H9 (cell line): ENCODE measurements around the gene PRDM2. TPM values are rescaled to one million over a fixed set of nuclear protein-coding genes. Genes with fewer than 3 reads are reported as not detected.

ENCODE experiments used
- DNase-seq: peaks from one replicate; pipeline ENCODE4 v3.0.0-alpha.2; 2017
- H2AFZ ChIP-seq: one replicate; pipeline ENCODE4 v1.6.1; 2013; ENCODE audit warnings: mild to moderate bottlenecking, low read length, control low read depth, moderate library complexity
- H2AK5ac ChIP-seq: 2 replicates; pipeline ENCODE4 v1.6.1; 2013; ENCODE audit warnings: low read length, control low read depth, mixed read lengths; ENCODE audit not compliant: insufficient read length
- H2BK120ac ChIP-seq: one replicate; pipeline ENCODE4 v1.6.1; 2013; ENCODE audit warnings: low read depth, mild to moderate bottlenecking, low read length, control low read depth, inconsistent platforms; ENCODE audit not compliant: poor library complexity, severe bottlenecking
- H2BK12ac ChIP-seq: 2 replicates; pipeline ENCODE4 v1.6.1; 2013; ENCODE audit warnings: low read length, control low read depth, mixed read lengths, low read depth; ENCODE audit not compliant: insufficient read length
- H2BK15ac ChIP-seq: 2 replicates; pipeline ENCODE4 v1.6.1; 2013; ENCODE audit warnings: low read depth, low read length, control low read depth
- H2BK20ac ChIP-seq: one replicate; pipeline ENCODE4 v1.6.1; 2013; ENCODE audit warnings: low read depth, mild to moderate bottlenecking, low read length, control low read depth, inconsistent platforms; ENCODE audit not compliant: poor library complexity, severe bottlenecking
- H2BK5ac ChIP-seq: 2 replicates; pipeline ENCODE4 v1.6.1; 2013; ENCODE audit warnings: low read length, control low read depth, mixed read lengths; ENCODE audit not compliant: insufficient read length
- H3K14ac ChIP-seq: 2 replicates; pipeline ENCODE4 v1.6.1; 2013; ENCODE audit warnings: low read length, control low read depth; ENCODE audit not compliant: insufficient read depth
- H3K18ac ChIP-seq: 2 replicates; pipeline ENCODE4 v1.6.1; 2013; ENCODE audit warnings: low read depth, mild to moderate bottlenecking, mixed read lengths, low read length, control low read depth; ENCODE audit not compliant: insufficient read length
- H3K23ac ChIP-seq: 2 replicates; pipeline ENCODE4 v1.6.1; 2013; ENCODE audit warnings: low read length, control low read depth, mixed read lengths, low read depth; ENCODE audit not compliant: insufficient read length
- H3K23me2 ChIP-seq: 2 replicates; pipeline ENCODE4 v1.6.1; 2013; ENCODE audit warnings: low read depth, mild to moderate bottlenecking, mixed read lengths, low read length, control low read depth; ENCODE audit not compliant: insufficient read length, poor library complexity, severe bottlenecking
- H3K27ac ChIP-seq: 2 replicates; pipeline ENCODE4 v1.5.1; 2013; ENCODE audit warnings: low read length, control low read depth, mixed read lengths, low read depth; ENCODE audit not compliant: insufficient read length
- H3K27me3 ChIP-seq: 2 replicates; pipeline ENCODE4 v1.6.1; 2013; ENCODE audit warnings: low read length, control low read depth, inconsistent platforms; ENCODE audit not compliant: insufficient read depth
- H3K4ac ChIP-seq: 2 replicates; pipeline ENCODE4 v1.6.1; 2013; ENCODE audit warnings: low read depth, mild to moderate bottlenecking, control low read depth, inconsistent platforms, low read length, moderate library complexity
- H3K4me1 ChIP-seq: 2 replicates; pipeline ENCODE4 v1.6.1; 2013; ENCODE audit warnings: low read length, control low read depth, inconsistent platforms; ENCODE audit not compliant: insufficient read depth
- H3K4me2 ChIP-seq: 2 replicates; pipeline ENCODE4 v1.6.1; 2013; ENCODE audit warnings: low read length, control low read depth, mixed read lengths; ENCODE audit not compliant: insufficient read length, insufficient read depth
- H3K56ac ChIP-seq: 2 replicates; pipeline ENCODE4 v1.6.1; 2013; ENCODE audit warnings: low read depth, mild to moderate bottlenecking, mixed read lengths, low read length, control low read depth; ENCODE audit not compliant: insufficient read length
- H3K79me1 ChIP-seq: 2 replicates; pipeline ENCODE4 v1.6.1; 2013; ENCODE audit warnings: low read depth, mild to moderate bottlenecking, moderate library complexity, low read length, control low read depth, inconsistent platforms; ENCODE audit not compliant: insufficient read depth, poor library complexity, severe bottlenecking
- H3K79me2 ChIP-seq: 2 replicates; pipeline ENCODE4 v1.6.1; 2013; ENCODE audit warnings: low read length, control low read depth, inconsistent platforms; ENCODE audit not compliant: insufficient read depth
- H3K9ac ChIP-seq: 2 replicates; pipeline ENCODE4 v1.6.1; 2013; ENCODE audit warnings: low read length, control low read depth, mixed read lengths; ENCODE audit not compliant: insufficient read length; ENCODE audit errors: extremely low read depth
- H3K9me3 ChIP-seq: one replicate; pipeline ENCODE4 v1.6.1; 2013; ENCODE audit warnings: low read depth, low read length, inconsistent platforms; ENCODE audit not compliant: control insufficient read depth
- H3T11ph ChIP-seq: one replicate; pipeline ENCODE4 v1.6.1; 2013; ENCODE audit warnings: mild to moderate bottlenecking, low read length, control low read depth, inconsistent platforms
- H4K20me1 ChIP-seq: one replicate; pipeline ENCODE4 v1.6.1; 2013; ENCODE audit not compliant: control insufficient read depth, insufficient read length, insufficient read depth
- H4K5ac ChIP-seq: 2 replicates; pipeline ENCODE4 v1.6.1; 2013; ENCODE audit warnings: low read depth, mild to moderate bottlenecking, mixed read lengths, low read length, control low read depth; ENCODE audit not compliant: insufficient read length
- H4K8ac ChIP-seq: replicated peaks from 2 replicates; pipeline ENCODE4 v1.6.1; 2013; ENCODE audit warnings: low read length, control low read depth, mixed read lengths, low read depth; ENCODE audit not compliant: insufficient read length
- H4K91ac ChIP-seq: 2 replicates; pipeline ENCODE4 v1.6.1; 2013; ENCODE audit warnings: low read depth, mild to moderate bottlenecking, moderate library complexity, mixed read lengths, low read length, control low read depth; ENCODE audit not compliant: insufficient read length
- H3K27ac Mint-ChIP-seq, 3 experiments: 2 replicates in 2 of 3; 3 replicates in 1 of 3; pipeline ENCODE4 v1.8.0; 2020 to 2021; ENCODE audit warnings: mixed read lengths in 3 of 3, mild to moderate bottlenecking in 1 of 3, moderate library complexity in 1 of 3
- H3K27me3 Mint-ChIP-seq: 2 replicates; pipeline ENCODE4 v1.8.0; 2021; ENCODE audit warnings: low read depth, mild to moderate bottlenecking, moderate library complexity, mixed read lengths
- H3K36me3 Mint-ChIP-seq, 3 experiments: 2 replicates in 2 of 3; 3 replicates in 1 of 3; pipeline ENCODE4 v1.8.0; 2020 to 2021; ENCODE audit warnings: low read depth in 3 of 3, mixed read lengths in 3 of 3; ENCODE audit not compliant: insufficient read depth in 1 of 3
- H3K4me1 Mint-ChIP-seq, 2 experiments: 2 replicates each; pipeline ENCODE4 v1.8.0; 2020; ENCODE audit warnings: mixed read lengths in 2 of 2
- H3K4me3 Mint-ChIP-seq, 2 experiments: 2 replicates in 1 of 2; 3 replicates in 1 of 2; pipeline ENCODE4 v1.8.0; 2020 to 2021; ENCODE audit warnings: mild to moderate bottlenecking in 2 of 2, mixed read lengths in 2 of 2, moderate library complexity in 1 of 2
- H3K9me3 Mint-ChIP-seq, 2 experiments: 2 replicates in 1 of 2; 3 replicates in 1 of 2; pipeline ENCODE4 v1.8.0; 2020; ENCODE audit warnings: mild to moderate bottlenecking in 2 of 2, mixed read lengths in 2 of 2, moderate library complexity in 1 of 2
- WGBS: extraction: QIAGEN DNeasy Blood & Tissue Kit; methylation state at CpG from one replicate; pipeline ENCODE4 v1.1.7; 2013; ENCODE audit warnings: missing lambda C conversion rate, low lambda C conversion rate, mixed read lengths; ENCODE audit not compliant: insufficient read length; ENCODE audit errors: extremely low coverage; 5-methylcytosine and 5-hydroxymethylcytosine counted together
- total RNA-seq: library from RNA; stranded (reverse); gene quantifications from 2 replicates; pipeline ENCODE4 v1.2.1, GENCODE V29; 2021
- TF ChIP-seq, protein P1 (sequence below): fragments of 200-600 bp; sonication (generic); conservative IDR thresholded peaks from 3 replicates; pipeline ENCODE4 v1.8.0; 2021; ENCODE audit warnings: antibody characterized with exemption, mild to moderate bottlenecking

PRDM2 gene
- total RNA-seq, 1 experiment from 2014 or later = 24.5 TPM

DNA sequence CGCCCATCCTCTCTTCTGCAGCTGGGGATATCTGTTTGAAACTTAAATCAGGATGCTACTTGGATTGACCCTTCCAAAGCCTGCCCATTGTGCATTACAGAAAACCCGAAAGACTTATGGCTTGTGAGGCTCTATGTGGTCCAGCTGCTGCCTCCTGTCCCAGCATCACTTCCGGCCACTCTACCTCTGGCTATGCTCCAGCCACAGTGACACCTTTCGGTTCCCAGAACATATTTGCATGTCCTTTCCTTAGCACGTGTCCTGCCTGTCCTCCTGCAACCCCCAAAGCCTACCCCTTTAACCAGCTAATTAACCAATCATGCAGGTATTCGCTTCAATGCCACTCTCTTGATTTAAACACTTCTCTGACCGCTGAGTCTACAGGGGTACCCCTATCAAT, 167.6 kb downstream of the PRDM2 start:
- H3K9me3 ChIP-seq = no peaks in the 10 kb centered on the region
- H3K18ac ChIP-seq = no peak overlapping the region
- no peak overlapping the region for H3K27ac ChIP-seq
- peaks cover 0 to 4% of the 10 kb centered on the region in 2 experiments; a peak in 1 of 4 replicates for H3K4me1 Mint-ChIP-seq
- H2BK12ac ChIP-seq = no peak overlapping the region
- H4K91ac ChIP-seq = no peak overlapping the region
- no peaks in the 10 kb centered on the region for H3K79me1 ChIP-seq
- H2BK15ac ChIP-seq = no peak overlapping the region
- H4K8ac ChIP-seq = no peak overlapping the region
- H3K4me1 ChIP-seq = no peaks in the 10 kb centered on the region
- no CpG with 5 or more reads among the region's 7 CpGs for WGBS
- no peaks in the 10 kb centered on the region for H3K36me3 Mint-ChIP-seq
- TF ChIP-seq, protein P1, sequence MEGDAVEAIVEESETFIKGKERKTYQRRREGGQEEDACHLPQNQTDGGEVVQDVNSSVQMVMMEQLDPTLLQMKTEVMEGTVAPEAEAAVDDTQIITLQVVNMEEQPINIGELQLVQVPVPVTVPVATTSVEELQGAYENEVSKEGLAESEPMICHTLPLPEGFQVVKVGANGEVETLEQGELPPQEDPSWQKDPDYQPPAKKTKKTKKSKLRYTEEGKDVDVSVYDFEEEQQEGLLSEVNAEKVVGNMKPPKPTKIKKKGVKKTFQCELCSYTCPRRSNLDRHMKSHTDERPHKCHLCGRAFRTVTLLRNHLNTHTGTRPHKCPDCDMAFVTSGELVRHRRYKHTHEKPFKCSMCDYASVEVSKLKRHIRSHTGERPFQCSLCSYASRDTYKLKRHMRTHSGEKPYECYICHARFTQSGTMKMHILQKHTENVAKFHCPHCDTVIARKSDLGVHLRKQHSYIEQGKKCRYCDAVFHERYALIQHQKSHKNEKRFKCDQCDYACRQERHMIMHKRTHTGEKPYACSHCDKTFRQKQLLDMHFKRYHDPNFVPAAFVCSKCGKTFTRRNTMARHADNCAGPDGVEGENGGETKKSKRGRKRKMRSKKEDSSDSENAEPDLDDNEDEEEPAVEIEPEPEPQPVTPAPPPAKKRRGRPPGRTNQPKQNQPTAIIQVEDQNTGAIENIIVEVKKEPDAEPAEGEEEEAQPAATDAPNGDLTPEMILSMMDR = no peak
- peaks cover 24% of the 10 kb centered on the region for H3K27me3 Mint-ChIP-seq
- H4K5ac ChIP-seq = no peak overlapping the region
- no peak overlapping the region for H3K23ac ChIP-seq
- H2AFZ ChIP-seq = no peak overlapping the region
- no peak for DNase-seq
- H3K9me3 Mint-ChIP-seq = peaks cover 3 to 11% of the 10 kb centered on the region in 2 experiments; a peak in 3 of 5 replicates
- no peak overlapping the region for H3K4me2 ChIP-seq
- no peaks in the 10 kb centered on the region for H3K23me2 ChIP-seq
- no peak overlapping the region for H2BK120ac ChIP-seq
- H3K4ac ChIP-seq = no peak overlapping the region
- no peak overlapping the region for H3K4me3 Mint-ChIP-seq
- no peak overlapping the region for H3T11ph ChIP-seq
- H4K20me1 ChIP-seq = no peaks in the 10 kb centered on the region
- H3K14ac ChIP-seq = no peak overlapping the region
- H3K27ac Mint-ChIP-seq = peak overlapping the region in 1 of 3 experiments; percentile 6; a peak in 1 of 7 replicates
- H2BK5ac ChIP-seq = no peak overlapping the region
- H3K56ac ChIP-seq = no peak overlapping the region
- H3K9ac ChIP-seq = no peak overlapping the region
- no peak overlapping the region for H2BK20ac ChIP-seq
- H3K79me2 ChIP-seq = no peaks in the 10 kb centered on the region
- no peak overlapping the region for H2AK5ac ChIP-seq
- no peaks in the 10 kb centered on the region; the same call in 1 of the 2 replicates for H3K27me3 ChIP-seq
